B cell (primary cell): Measurements from ENCODE around the gene NT5DC4. TPM values are rescaled to one million over a fixed set of nuclear protein-coding genes. Genes with fewer than 3 reads are reported as not detected.

Source experiments
- ATAC-seq: fragments of 200-7000 bp; cut with Tn5 transposase; one replicate; pipeline ENCODE4 v1.10.0; 2021; ENCODE audit warnings: low read depth, mild to moderate bottlenecking, moderate number of reproducible peaks, moderate library complexity
- CTCF ChIA-PET: fragments of 350-600 bp; sonication (Branson Sonifier 250); formaldehyde crosslinking; loops from one replicate; lab custom pipeline; 2021; ENCODE audit warnings: antibody characterized with exemption, inconsistent platforms; lab: Charles Lee
- POLR2A ChIA-PET: fragments of 350-600 bp; sonication (Branson Sonifier 250); formaldehyde crosslinking; loops from one replicate; lab custom pipeline; 2021; ENCODE audit warnings: antibody characterized with exemption; lab: Charles Lee
- DNase-seq: peaks from one replicate; pipeline ENCODE4 v3.0.0; 2013
- H2AFZ ChIP-seq: 2 replicates; pipeline ENCODE4 v1.6.1; 2012; ENCODE audit warnings: mild to moderate bottlenecking, low read depth, low read length; ENCODE audit not compliant: insufficient read depth, poor library complexity, severe bottlenecking
- H3K27ac ChIP-seq, 2 donors: 1 replicate in 1 of 2; 2 replicates in 1 of 2; pipeline ENCODE4 v1.5.1; 2012 to 2013; ENCODE audit warnings: low read length in 2 of 2, mild to moderate bottlenecking in 2 of 2, moderate library complexity in 1 of 2
- H3K27me3 ChIP-seq, 4 experiments: fragments of 200-600 bp in 1 of 4; sonication (generic) in 1 of 4; replicated peaks in 1 of 4; 1 replicate in 2 of 4; 2 replicates in 2 of 4; pipeline versions ENCODE4 v1.6.1 to v1.7.0; 2013 to 2016; ENCODE audit warnings: low read length in 3 of 4, mild to moderate bottlenecking in 2 of 4, mixed read lengths in 1 of 4, moderate library complexity in 1 of 4; ENCODE audit not compliant: insufficient read depth in 4 of 4, control insufficient read depth in 3 of 4; ENCODE audit errors: control extremely low read depth in 1 of 4
- H3K36me3 ChIP-seq, 2 experiments: replicated peaks in 1 of 2; 1 replicate in 1 of 2; 2 replicates in 1 of 2; pipeline versions ENCODE4 v1.6.1 to v1.7.1; 2013; ENCODE audit warnings: low read length in 1 of 2; ENCODE audit not compliant: insufficient read depth in 2 of 2, control insufficient read depth in 1 of 2; ENCODE audit errors: control extremely low read depth in 1 of 2, extremely low read depth in 1 of 2
- H3K4me1 ChIP-seq, 2 donors: fragments of 200-600 bp in 1 of 2; sonication (generic) in 1 of 2; 1 replicate in 1 of 2; 2 replicates in 1 of 2; pipeline versions ENCODE4 v1.5.1 to v1.6.1; 2013 to 2017; ENCODE audit warnings: low read length in 2 of 2; ENCODE audit not compliant: control insufficient read depth in 2 of 2, insufficient read depth in 2 of 2
- H3K4me2 ChIP-seq: replicated peaks from 2 replicates; pipeline ENCODE3; 2012; ENCODE audit warnings: mild to moderate bottlenecking, low read depth, low read length; ENCODE audit not compliant: poor library complexity, severe bottlenecking
- H3K4me3 ChIP-seq, 5 experiments: fragments of 200-600 bp in 1 of 5; sonication (generic) in 1 of 5; 1 replicate in 3 of 5; 2 replicates in 2 of 5; pipeline versions ENCODE4 v1.5.1 to v1.7.0; 2011 to 2016; ENCODE audit warnings: low read length in 4 of 5, mild to moderate bottlenecking in 4 of 5, low read depth in 2 of 5, control low read depth in 1 of 5, moderate library complexity in 1 of 5; ENCODE audit not compliant: insufficient read depth in 1 of 5; ENCODE audit errors: control extremely low read depth in 1 of 5, extremely low read depth in 1 of 5
- H3K79me2 ChIP-seq: fragments of 200-600 bp; sonication (generic); one replicate; pipeline ENCODE4 v1.6.0; 2016; ENCODE audit warnings: low read length; ENCODE audit not compliant: control insufficient read depth, insufficient read depth
- H3K9ac ChIP-seq: fragments of 200-600 bp; sonication (generic); 2 replicates; pipeline ENCODE4 v1.6.1; 2017; ENCODE audit warnings: mild to moderate bottlenecking, low read length, moderate library complexity
- H3K9me3 ChIP-seq, 3 donors: one replicate each; pipeline versions ENCODE4 v1.6.1 to v1.7.1; 2013; ENCODE audit warnings: low read length in 2 of 3; ENCODE audit not compliant: control insufficient read depth in 2 of 3, insufficient read depth in 1 of 3; ENCODE audit errors: control extremely low read depth in 1 of 3
- H4K20me1 ChIP-seq: 2 replicates; pipeline ENCODE4 v1.6.0; 2012; ENCODE audit warnings: mild to moderate bottlenecking, low read length; ENCODE audit not compliant: insufficient read depth, control insufficient read depth, poor library complexity, severe bottlenecking
- H3K27ac Mint-ChIP-seq: one replicate; pipeline ENCODE4 v1.8.0; 2021; ENCODE audit warnings: mixed read lengths
- H3K27me3 Mint-ChIP-seq: one replicate; pipeline ENCODE4 v1.8.0; 2021; ENCODE audit warnings: mixed read lengths
- H3K4me1 Mint-ChIP-seq: one replicate; pipeline ENCODE4 v1.8.0; 2021; ENCODE audit warnings: mixed read lengths
- H3K4me3 Mint-ChIP-seq: one replicate; pipeline ENCODE4 v1.8.0; 2021; ENCODE audit warnings: mixed read lengths
- H3K9me3 Mint-ChIP-seq: one replicate; pipeline ENCODE4 v1.8.0; 2022; ENCODE audit warnings: mixed read lengths; ENCODE audit not compliant: insufficient read depth
- EZH2 ChIP-seq: IDR thresholded peaks from 2 replicates; pipeline ENCODE4 v1.6.1; 2012; ENCODE audit warnings: borderline replicate concordance, low read depth, mild to moderate bottlenecking, moderate library complexity, low read length; ENCODE audit not compliant: insufficient read depth, poor library complexity, severe bottlenecking
- WGBS: methylation state at CpG from one replicate; pipeline ENCODE4 v1.1.5; 2013; ENCODE audit warnings: missing lambda C conversion rate; ENCODE audit not compliant: insufficient coverage; 5-methylcytosine and 5-hydroxymethylcytosine counted together
- intact Hi-C: fragments of 100-400 bp; cut with micrococcal nuclease; formaldehyde crosslinking; loops from one replicate; pipeline ENCODE4 v1.10.0; 2022
- polyA plus RNA-seq: library from polyadenylated mRNA; depleted of rRNA; stranded (reverse); fragments of >200 nt; gene quantifications from 2 replicates; pipeline ENCODE4 v1.2.3, GENCODE V29; 2012
- total RNA-seq, 2 donors: library from RNA; stranded (reverse); fragments of 120-200 nt in 1 of 2; gene quantifications; 1 replicate in 1 of 2; 2 replicates in 1 of 2; pipeline versions ENCODE4 v1.2.3 to v1.2.4, GENCODE V29; 2013 to 2022
- TF ChIP-seq, protein P1 (sequence below): fragments of 200-600 bp; IDR thresholded peaks from one replicate; pipeline ENCODE4 v1.8.0; 2022; ENCODE audit warnings: antibody characterized with exemption, mild to moderate bottlenecking

NT5DC4 gene
- total and polyA plus RNA-seq, 2 donors (not counting 1 experiment from before 2014, with no cell fraction given), result 2.0 TPM; not detected in 1

- H3K9me3 Mint-ChIP-seq, result no peaks in the 10 kb centered on the region
- Histone ChIP-seq H3K27me3 (no peaks in the 10 kb centered on the region), H3K4me2 (no peak overlapping the region), H3K4me1 (peaks cover 0 to 23% of the 10 kb centered on the region in 2 donors), H3K79me2 (no peaks in the 10 kb centered on the region), H3K27ac (no peak overlapping the region), H3K36me3 (no peaks in the 10 kb centered on the region), H2AFZ (no peak overlapping the region), H3K4me3 (no peak overlapping the region), H3K9ac (no peak overlapping the region), H4K20me1 (no peaks in the 10 kb centered on the region), H3K9me3 (no peaks in the 10 kb centered on the region)
- WGBS, result 100% methylated on average over 1 of the region's 1 CpG
- TF ChIP-seq, protein P1, sequence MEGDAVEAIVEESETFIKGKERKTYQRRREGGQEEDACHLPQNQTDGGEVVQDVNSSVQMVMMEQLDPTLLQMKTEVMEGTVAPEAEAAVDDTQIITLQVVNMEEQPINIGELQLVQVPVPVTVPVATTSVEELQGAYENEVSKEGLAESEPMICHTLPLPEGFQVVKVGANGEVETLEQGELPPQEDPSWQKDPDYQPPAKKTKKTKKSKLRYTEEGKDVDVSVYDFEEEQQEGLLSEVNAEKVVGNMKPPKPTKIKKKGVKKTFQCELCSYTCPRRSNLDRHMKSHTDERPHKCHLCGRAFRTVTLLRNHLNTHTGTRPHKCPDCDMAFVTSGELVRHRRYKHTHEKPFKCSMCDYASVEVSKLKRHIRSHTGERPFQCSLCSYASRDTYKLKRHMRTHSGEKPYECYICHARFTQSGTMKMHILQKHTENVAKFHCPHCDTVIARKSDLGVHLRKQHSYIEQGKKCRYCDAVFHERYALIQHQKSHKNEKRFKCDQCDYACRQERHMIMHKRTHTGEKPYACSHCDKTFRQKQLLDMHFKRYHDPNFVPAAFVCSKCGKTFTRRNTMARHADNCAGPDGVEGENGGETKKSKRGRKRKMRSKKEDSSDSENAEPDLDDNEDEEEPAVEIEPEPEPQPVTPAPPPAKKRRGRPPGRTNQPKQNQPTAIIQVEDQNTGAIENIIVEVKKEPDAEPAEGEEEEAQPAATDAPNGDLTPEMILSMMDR, result no peak
- TF ChIP-seq EZH2, result no peak
- intact Hi-C loops, result loop anchor here (5.0 kb wide), 1 partner anchor 34 kb away; no protein-coding TSS in a partner anchor
- H3K4me1 Mint-ChIP-seq, result peaks cover 17% of the 10 kb centered on the region
- no peaks in the 10 kb centered on the region for H3K27me3 Mint-ChIP-seq
- H3K4me3 Mint-ChIP-seq, result no peak overlapping the region
- ATAC-seq, result no peak
- H3K27ac Mint-ChIP-seq, result no peak overlapping the region
- ChIA-PET POLR2A (interaction anchor here (0.5 kb wide), 1 partner anchor 46 kb away, joined by 3 read pairs; no protein-coding TSS in a partner anchor), CTCF (interaction anchor here (0.7 to 7.6 kb wide), 8 partner anchors 8 to 108 kb away, joined by 3 to 114 read pairs (median 16); partner anchors contain the start of genes CHCHD5 and SLC20A1)
- DNase-seq, result no peak
Measured at GRCh38 chr2:112692918-112693317, 27.9 kb upstream of the NT5DC4 start.

GRCh38 chr2:112693596-112693995, 27.2 kb upstream of the NT5DC4 start:
- DNase-seq, result no peak
- no peak for ATAC-seq
- H3K27ac ChIP-seq, result no peak overlapping the region
- H3K79me2 ChIP-seq, result no peaks in the 10 kb centered on the region
- no peak overlapping the region for H3K4me2 ChIP-seq
- Mint-ChIP-seq H3K4me1 (peaks cover 17% of the 10 kb centered on the region), H3K27me3 (no peaks in the 10 kb centered on the region), H3K9me3 (no peaks in the 10 kb centered on the region), H3K4me3 (no peak overlapping the region), H3K27ac (no peak overlapping the region)
- no peak overlapping the region for H2AFZ ChIP-seq
- H3K27me3 ChIP-seq, result no peaks in the 10 kb centered on the region
- H4K20me1 ChIP-seq, result no peaks in the 10 kb centered on the region
- H3K4me3 ChIP-seq, result no peak overlapping the region
- intact Hi-C loops, result loop anchor here (5.0 kb wide), 1 partner anchor 34 kb away; no protein-coding TSS in a partner anchor
- 87% methylated on average over 2 of the region's 9 CpGs for WGBS
- H3K9me3 ChIP-seq, result no peaks in the 10 kb centered on the region
- ChIA-PET CTCF (interaction anchor here (1.3 to 7.6 kb wide), 3 partner anchors 14 to 93 kb away, joined by 3 to 114 read pairs (median 7); no protein-coding TSS in a partner anchor), POLR2A (no interaction called here)
- H3K4me1 ChIP-seq, result peaks cover 0 to 23% of the 10 kb centered on the region in 2 donors
- H3K36me3 ChIP-seq, result no peaks in the 10 kb centered on the region
- TF ChIP-seq, protein P1, result no peak
- no peak for TF ChIP-seq EZH2
- no peak overlapping the region for H3K9ac ChIP-seq
